Liver (tissue), 9 donors: ENCODE results near the gene PSMD12. TPM values are rescaled to one million over a fixed set of nuclear protein-coding genes. Genes with fewer than 3 reads are reported as not detected.
"Not testable (repeated sequence)": the region's sequence is repeated elsewhere in the genome, so short reads cannot be mapped to it uniquely, and the experiment has no call there.

Source experiments
- DNase-seq: peaks from one replicate; pipeline ENCODE4 v3.0.0-alpha.2; 2017; ENCODE audit warnings: low spot score
- H3K27ac ChIP-seq, 2 donors: one replicate each; pipeline ENCODE4 v1.7.0; 2013; ENCODE audit warnings: inconsistent platforms in 2 of 2, low read length in 2 of 2, control low read depth in 1 of 2, low read depth in 1 of 2, mild to moderate bottlenecking in 1 of 2
- H3K27me3 ChIP-seq, 4 donors: one replicate each; pipeline versions ENCODE4 v1.6.1 to v1.7.0; 2013; ENCODE audit warnings: low read length in 3 of 4, inconsistent platforms in 1 of 4, mild to moderate bottlenecking in 1 of 4, moderate library complexity in 1 of 4; ENCODE audit not compliant: control insufficient read depth in 4 of 4, insufficient read depth in 4 of 4
- H3K36me3 ChIP-seq, 4 donors: one replicate each; pipeline versions ENCODE4 v1.6.1 to v1.7.0; 2013; ENCODE audit warnings: low read length in 3 of 4, mild to moderate bottlenecking in 3 of 4, low read depth in 1 of 4, moderate library complexity in 1 of 4; ENCODE audit not compliant: control insufficient read depth in 4 of 4, insufficient read depth in 3 of 4
- H3K4me1 ChIP-seq, 4 donors: one replicate each; pipeline versions ENCODE4 v1.6.1 to v1.7.0; 2013; ENCODE audit warnings: low read length in 3 of 4, mild to moderate bottlenecking in 3 of 4, moderate library complexity in 1 of 4; ENCODE audit not compliant: control insufficient read depth in 4 of 4, insufficient read depth in 4 of 4
- H3K4me3 ChIP-seq, 3 donors: one replicate each; pipeline versions ENCODE4 v1.6.1 to v1.7.0; 2013; ENCODE audit warnings: low read length in 3 of 3, control low read depth in 1 of 3, low read depth in 1 of 3, mild to moderate bottlenecking in 1 of 3
- H3K9ac ChIP-seq, 2 donors: one replicate each; pipeline ENCODE4 v1.7.0; 2013; ENCODE audit warnings: low read length in 2 of 2, mild to moderate bottlenecking in 2 of 2, moderate library complexity in 2 of 2, control low read depth in 1 of 2, low read depth in 1 of 2
- H3K9me3 ChIP-seq, 4 donors: one replicate each; pipeline versions ENCODE4 v1.6.1 to v1.7.0; 2013; ENCODE audit warnings: low read length in 3 of 4; ENCODE audit not compliant: control insufficient read depth in 4 of 4
- EGR1 ChIP-seq, 2 donors: IDR thresholded peaks; 2 replicates each; pipeline ENCODE4 v1.6.1; 2016 to 2018; ENCODE audit warnings: antibody characterized with exemption in 2 of 2, low read depth in 2 of 2
- GABPA ChIP-seq, 2 donors: IDR thresholded peaks in 1 of 2; conservative IDR thresholded peaks in 1 of 2; 2 replicates each; pipeline ENCODE4 v1.6.1; 2016; ENCODE audit warnings: antibody characterized with exemption in 2 of 2, mild to moderate bottlenecking in 1 of 2, moderate library complexity in 1 of 2
- HNF4A ChIP-seq, 2 donors: conservative IDR thresholded peaks; 2 replicates each; pipeline ENCODE4 v1.6.1; 2016; ENCODE audit warnings: antibody characterized with exemption in 2 of 2, mild to moderate bottlenecking in 2 of 2
- HNF4G ChIP-seq: IDR thresholded peaks from 2 replicates; pipeline ENCODE4 v1.6.1; 2016; ENCODE audit warnings: antibody characterized with exemption
- NR2F2 ChIP-seq: IDR thresholded peaks from 2 replicates; pipeline ENCODE4 v1.6.1; 2016; ENCODE audit warnings: antibody characterized with exemption
- RAD21 ChIP-seq, 2 donors: IDR thresholded peaks; 2 replicates each; pipeline ENCODE4 v1.6.1; 2016; ENCODE audit warnings: antibody characterized with exemption in 2 of 2, mild to moderate bottlenecking in 2 of 2
- RXRA ChIP-seq, 2 donors: IDR thresholded peaks; 2 replicates each; pipeline ENCODE4 v1.6.1; 2017 to 2018; ENCODE audit warnings: antibody characterized with exemption in 2 of 2, mild to moderate bottlenecking in 1 of 2
- SP1 ChIP-seq: IDR thresholded peaks from 2 replicates; pipeline ENCODE4 v1.6.1; 2018; ENCODE audit warnings: antibody characterized with exemption, mild to moderate bottlenecking
- TAF1 ChIP-seq: conservative IDR thresholded peaks from 2 replicates; pipeline ENCODE4 v1.6.1; 2016; ENCODE audit warnings: antibody characterized with exemption, mild to moderate bottlenecking
- WGBS: extraction: QIAGEN DNeasy Blood & Tissue Kit; methylation state at CpG from one replicate; pipeline ENCODE4 v1.1.7; 2013; 5-methylcytosine and 5-hydroxymethylcytosine counted together
- polyA plus RNA-seq, 2 donors: library from polyadenylated mRNA; stranded (reverse) in 1 of 2; unstranded in 1 of 2; fragments of 200-250 nt in 1 of 2; fragments of >200 nt in 1 of 2; fragmentation: Nextera tagmentation in 1 of 2; extraction: Ambion mirVana in 1 of 2; gene quantifications; one replicate each; pipeline versions ENCODE4 v1.2.1 to v1.2.3, GENCODE V29; 2013 to 2015
- total RNA-seq, 2 donors: library from RNA; depleted of rRNA; stranded (reverse); fragments of >200 nt; gene quantifications; one replicate each; pipeline ENCODE4 v1.2.3, GENCODE V29; 2014
- TF ChIP-seq, protein P1 (sequence below): IDR thresholded peaks from 2 replicates; pipeline ENCODE4 v1.6.1; 2016; ENCODE audit warnings: antibody characterized with exemption, mild to moderate bottlenecking
- TF ChIP-seq, protein P2 (sequence below): IDR thresholded peaks from 2 replicates; pipeline ENCODE4 v1.6.1; 2016; ENCODE audit warnings: antibody characterized with exemption
- TF ChIP-seq, protein P3 (sequence below): IDR thresholded peaks from 2 replicates; pipeline ENCODE4 v1.6.1; 2016; ENCODE audit warnings: antibody characterized with exemption
- donor health status: healthy.
- donor health status: healthy.
- donor health status: healthy.
- donor health status: healthy.
- donor health status: healthy.

PSMD12 gene
- total and polyA plus RNA-seq, 4 donors: 17.3 to 34.0 (median 25.7) TPM

DNA sequence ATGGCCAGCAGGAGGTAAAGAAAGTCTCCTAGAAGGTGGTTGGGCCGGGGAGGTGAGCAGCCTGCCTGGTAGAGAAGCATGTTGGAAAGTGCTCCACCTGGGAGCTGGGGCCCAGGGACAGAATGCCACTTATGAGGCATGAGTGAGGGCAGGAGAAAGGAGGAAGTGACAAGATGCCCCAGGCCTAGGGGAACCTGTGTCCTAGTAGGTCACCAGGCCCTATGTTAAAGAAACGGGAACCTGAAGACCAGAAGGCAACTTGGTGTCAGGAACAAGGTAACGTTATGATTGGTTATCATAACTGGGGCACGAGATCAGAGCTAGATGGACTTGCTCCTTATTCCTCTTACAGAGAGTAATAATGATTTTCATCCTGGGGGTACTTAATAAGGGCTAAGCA, 45.0 kb upstream of the PSMD12 start:
- Histone ChIP-seq H3K9ac (no peak overlapping the region), H3K4me1 (peaks cover 5 to 27% (median 19%) of the 10 kb centered on the region in 4 donors), H3K4me3 (no peak overlapping the region), H3K9me3 (no peaks in the 10 kb centered on the region), H3K27me3 (no peaks in the 10 kb centered on the region), H3K27ac (no peak overlapping the region), H3K36me3 (no peaks in the 10 kb centered on the region)
- DNase-seq: no peak
- TF ChIP-seq NR2F2: no peak
- no peak for TF ChIP-seq RXRA (IDR thresholded peaks at IDR 0.05)
- TF ChIP-seq TAF1: no peak
- no peak for TF ChIP-seq HNF4A (conservative IDR thresholded peaks at IDR 0.05)
- 90% methylated on average over 4 of the region's 4 CpGs for WGBS

DNA sequence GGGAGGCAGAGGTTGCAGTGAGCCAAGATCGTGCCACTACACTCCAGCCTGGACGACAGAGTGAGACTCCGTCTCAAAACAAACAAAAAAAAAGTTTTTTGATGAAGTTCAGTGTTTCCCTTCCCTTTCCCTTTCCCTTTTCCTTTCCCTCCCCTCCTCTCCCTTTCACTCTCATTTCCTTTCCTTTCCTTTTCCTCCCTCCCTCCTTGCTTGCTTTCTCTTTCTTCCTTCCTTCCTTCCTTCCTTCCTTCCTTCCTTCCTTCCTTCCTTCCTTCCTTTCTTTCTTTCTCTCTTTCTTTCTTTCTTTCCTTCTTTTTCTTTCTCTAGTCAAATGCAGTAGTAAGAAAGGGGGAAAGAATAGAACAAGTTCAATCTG, 42.1 kb upstream of the PSMD12 start:
- peaks cover 5 to 15% (median 9%) of the 10 kb centered on the region in 4 donors for H3K4me1 ChIP-seq
- DNase-seq, H3K9ac ChIP-seq, H3K4me3 ChIP-seq, H3K27ac ChIP-seq, H3K27me3 ChIP-seq, H3K9me3 ChIP-seq, H3K36me3 ChIP-seq: not testable (repeated sequence)
- 31% methylated on average over 3 of the region's 3 CpGs for WGBS

DNA sequence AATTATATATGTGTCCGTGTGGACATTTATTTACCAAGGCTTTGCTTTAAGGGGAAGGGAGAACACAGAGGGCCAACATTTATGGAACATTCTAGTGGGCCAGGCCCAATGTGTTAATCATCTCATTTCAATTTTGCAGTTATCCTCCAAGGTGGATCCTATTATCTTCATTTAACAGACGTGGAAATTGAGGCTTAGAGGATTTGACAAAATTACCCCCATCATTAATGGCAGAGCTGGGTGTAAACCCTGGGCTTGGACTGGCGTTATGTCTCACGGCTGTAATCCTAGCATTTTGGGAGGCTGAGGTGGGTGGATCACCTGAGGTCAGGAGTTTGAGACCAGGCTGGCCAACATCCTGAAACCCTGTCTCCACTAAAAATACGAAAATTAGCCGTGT, 37.1 kb upstream of the PSMD12 start:
- Histone ChIP-seq H3K9me3 (no peaks in the 10 kb centered on the region), H3K4me1 (peaks cover 14 to 27% (median 17%) of the 10 kb centered on the region in 4 donors), H3K27me3 (no peaks in the 10 kb centered on the region), H3K4me3 (no peak overlapping the region), H3K36me3 (no peaks in the 10 kb centered on the region), H3K9ac (no peak overlapping the region), H3K27ac (no peak overlapping the region)
- WGBS: 98% methylated on average over 6 of the region's 6 CpGs
- no peak for DNase-seq
- TF ChIP-seq EGR1 (IDR thresholded peaks at IDR 0.05; ENCODE audit: low read depth in 2 of 2) (no peak), NR2F2 (no peak), RAD21 (IDR thresholded peaks at IDR 0.05) (no peak), SP1 (no peak), HNF4G (no peak), RXRA (IDR thresholded peaks at IDR 0.05) (no peak), HNF4A (conservative IDR thresholded peaks at IDR 0.05) (no peak), GABPA (IDR thresholded peaks at IDR 0.05 in 1 of 2, conservative IDR thresholded peaks at IDR 0.05 in 1 of 2) (no peak)
- TF ChIP-seq, protein P1, sequence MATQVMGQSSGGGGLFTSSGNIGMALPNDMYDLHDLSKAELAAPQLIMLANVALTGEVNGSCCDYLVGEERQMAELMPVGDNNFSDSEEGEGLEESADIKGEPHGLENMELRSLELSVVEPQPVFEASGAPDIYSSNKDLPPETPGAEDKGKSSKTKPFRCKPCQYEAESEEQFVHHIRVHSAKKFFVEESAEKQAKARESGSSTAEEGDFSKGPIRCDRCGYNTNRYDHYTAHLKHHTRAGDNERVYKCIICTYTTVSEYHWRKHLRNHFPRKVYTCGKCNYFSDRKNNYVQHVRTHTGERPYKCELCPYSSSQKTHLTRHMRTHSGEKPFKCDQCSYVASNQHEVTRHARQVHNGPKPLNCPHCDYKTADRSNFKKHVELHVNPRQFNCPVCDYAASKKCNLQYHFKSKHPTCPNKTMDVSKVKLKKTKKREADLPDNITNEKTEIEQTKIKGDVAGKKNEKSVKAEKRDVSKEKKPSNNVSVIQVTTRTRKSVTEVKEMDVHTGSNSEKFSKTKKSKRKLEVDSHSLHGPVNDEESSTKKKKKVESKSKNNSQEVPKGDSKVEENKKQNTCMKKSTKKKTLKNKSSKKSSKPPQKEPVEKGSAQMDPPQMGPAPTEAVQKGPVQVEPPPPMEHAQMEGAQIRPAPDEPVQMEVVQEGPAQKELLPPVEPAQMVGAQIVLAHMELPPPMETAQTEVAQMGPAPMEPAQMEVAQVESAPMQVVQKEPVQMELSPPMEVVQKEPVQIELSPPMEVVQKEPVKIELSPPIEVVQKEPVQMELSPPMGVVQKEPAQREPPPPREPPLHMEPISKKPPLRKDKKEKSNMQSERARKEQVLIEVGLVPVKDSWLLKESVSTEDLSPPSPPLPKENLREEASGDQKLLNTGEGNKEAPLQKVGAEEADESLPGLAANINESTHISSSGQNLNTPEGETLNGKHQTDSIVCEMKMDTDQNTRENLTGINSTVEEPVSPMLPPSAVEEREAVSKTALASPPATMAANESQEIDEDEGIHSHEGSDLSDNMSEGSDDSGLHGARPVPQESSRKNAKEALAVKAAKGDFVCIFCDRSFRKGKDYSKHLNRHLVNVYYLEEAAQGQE: no peak
- TF ChIP-seq, protein P2, sequence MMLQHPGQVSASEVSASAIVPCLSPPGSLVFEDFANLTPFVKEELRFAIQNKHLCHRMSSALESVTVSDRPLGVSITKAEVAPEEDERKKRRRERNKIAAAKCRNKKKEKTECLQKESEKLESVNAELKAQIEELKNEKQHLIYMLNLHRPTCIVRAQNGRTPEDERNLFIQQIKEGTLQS: no peak
- TF ChIP-seq, protein P3, sequence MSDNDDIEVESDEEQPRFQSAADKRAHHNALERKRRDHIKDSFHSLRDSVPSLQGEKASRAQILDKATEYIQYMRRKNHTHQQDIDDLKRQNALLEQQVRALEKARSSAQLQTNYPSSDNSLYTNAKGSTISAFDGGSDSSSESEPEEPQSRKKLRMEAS: no peak
